ENCODE measurements around the gene DCDC2B.

The DCDC2B gene

DNA sequence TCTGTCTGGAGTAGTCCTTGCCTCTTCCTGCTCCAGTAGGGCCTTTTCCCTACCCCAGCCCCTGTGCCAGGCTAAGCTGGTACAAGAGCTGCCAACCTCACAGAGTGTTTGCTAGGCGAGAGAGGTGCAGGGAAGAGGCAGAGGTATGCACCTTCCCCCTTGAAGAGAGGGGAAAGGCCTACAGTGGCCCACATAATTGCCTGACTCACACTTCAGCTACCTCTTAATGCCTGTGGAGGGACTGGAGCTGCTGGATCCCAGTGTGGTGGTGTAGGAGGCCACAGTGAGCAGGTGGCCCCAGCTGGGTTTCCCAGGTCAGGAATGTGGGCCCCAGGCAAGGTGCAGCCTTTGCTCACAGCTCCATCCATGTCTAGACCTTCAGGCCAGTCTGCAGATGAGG, 11.8 kb upstream of the DCDC2B start:
- no peak for DNase-seq

GRCh38 chr1:32197837-32198236, 11.1 kb upstream of the DCDC2B start:
- no peak for DNase-seq

GRCh38 chr1:32198237-32199042, 10.4 kb upstream of the DCDC2B start:
- no peak for DNase-seq

DNA sequence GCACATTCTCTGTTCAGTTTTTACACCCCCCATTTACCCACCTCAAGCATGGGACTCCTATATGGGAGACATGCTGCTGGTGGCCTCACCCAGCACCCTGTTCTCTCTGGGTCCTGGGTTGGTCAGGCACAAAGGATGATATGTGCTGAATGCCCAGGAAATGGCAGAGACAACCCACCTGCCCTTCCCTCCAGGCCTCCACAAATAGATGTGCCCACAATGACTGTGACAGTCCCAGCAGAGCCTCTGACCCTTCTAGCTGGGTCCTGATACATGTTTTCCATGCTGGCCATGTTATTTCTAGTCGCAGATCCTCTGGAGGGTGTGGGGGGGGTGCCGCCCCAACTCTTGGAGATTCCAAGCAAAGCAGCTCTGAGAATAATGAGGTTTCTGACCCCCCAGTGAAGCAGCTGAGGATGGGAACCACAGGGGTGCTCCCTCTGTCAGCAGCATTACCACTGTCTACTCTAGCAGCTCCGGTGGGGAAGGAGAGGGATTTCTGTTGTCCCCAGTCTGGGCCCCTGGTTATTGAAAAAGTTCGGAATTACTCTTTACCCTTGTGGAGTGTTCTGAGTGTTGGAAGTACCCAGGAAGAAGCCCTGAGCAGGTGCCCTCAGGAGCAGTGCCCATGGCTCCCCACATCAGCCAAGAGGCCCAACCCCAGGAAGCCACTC, 9.7 kb upstream of the DCDC2B start:
- no peak for DNase-seq

DNA sequence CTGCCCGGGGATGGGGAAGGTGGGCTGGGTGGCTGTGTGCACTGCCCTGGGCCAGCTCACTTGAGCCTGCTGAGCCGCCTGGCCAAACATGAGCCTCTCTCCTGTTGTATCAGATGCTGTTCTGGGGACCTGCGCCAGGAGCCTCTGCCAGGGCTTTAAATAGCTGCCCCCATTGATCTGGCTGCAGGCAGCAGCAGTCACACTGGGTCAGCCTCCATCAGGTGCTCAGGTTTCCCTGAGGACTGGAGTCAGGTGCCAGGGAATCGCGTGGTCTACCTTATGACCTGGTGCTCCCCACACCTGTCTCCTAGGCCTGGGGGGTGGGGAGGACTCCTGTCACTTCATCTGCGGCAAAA, 9.2 kb upstream of the DCDC2B start:
- no peak for DNase-seq

- peak; percentile 52 for DNase-seq
These were observed 8.5 kb upstream of the DCDC2B start, which contains the start of gene CCDC28B for GRCh38 chr1:32200226-32201010. Gene CCDC28B (plus strand): TSS chr1:32200595. CDS start chr1:32201936, 1,341 bp downstream.

DNA sequence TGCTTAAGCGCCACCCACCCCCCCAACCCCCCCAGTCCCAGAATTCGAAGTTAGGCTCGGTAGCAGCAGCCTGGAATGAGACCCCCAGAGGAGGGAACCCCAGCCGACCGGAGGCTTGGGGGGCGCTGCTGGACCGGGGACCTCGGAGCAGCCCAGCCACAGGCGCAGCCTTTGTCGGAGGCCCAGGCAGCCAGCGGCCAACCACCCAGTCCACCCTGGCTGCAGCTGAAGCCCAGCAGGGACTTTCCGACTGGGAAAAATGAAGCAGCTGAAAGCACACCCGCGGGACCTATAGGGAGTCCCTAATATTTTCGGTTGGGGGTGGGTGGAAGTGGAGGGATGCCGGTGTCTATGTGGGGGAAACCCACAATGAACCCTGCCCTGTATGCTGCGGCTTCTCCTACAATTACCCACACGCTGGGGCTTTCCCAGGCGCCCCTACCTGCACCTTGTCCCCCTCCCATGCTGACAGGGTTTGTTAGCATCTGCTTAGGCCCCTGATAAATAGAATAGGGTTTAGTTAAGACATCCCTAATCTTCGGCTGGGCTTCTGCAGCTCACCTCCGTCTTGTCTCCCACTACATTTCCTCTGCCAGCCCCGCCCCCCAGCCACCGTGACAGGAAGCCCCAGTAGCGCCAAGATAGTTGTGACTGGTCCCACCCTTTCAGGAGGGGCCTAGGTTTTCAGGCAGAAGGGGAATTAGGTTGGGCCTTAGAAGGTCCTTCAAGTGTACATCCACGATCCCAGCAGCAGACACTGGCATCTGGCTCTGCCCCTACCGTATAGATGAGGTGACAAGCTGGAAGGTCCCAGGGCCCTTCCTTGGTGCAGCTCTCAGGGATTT, 7.7 kb upstream of the DCDC2B start:
- peak; percentile 76 for DNase-seq

DNA sequence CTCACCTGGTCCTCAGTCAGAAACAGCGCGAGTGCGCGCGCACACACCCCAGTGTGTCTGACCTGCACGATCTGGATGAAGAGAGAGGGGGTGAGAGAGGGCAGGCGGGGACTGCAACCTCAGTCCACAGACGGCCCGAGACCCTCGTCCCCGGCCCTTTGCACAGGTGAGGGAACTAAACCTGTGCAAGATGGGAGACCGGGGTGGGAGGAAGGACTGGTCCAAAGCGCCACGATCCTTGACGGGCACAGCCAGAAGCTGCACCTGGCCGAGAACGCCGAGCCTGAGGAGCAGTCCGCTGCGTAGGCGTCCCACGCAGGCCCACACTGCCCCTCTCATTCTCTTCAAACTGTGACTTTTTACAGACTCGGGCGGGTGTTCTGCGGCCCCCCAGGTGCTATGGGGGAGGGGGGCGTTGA, 3.9 kb upstream of the DCDC2B start:
- DNase-seq, result no peak

DNA sequence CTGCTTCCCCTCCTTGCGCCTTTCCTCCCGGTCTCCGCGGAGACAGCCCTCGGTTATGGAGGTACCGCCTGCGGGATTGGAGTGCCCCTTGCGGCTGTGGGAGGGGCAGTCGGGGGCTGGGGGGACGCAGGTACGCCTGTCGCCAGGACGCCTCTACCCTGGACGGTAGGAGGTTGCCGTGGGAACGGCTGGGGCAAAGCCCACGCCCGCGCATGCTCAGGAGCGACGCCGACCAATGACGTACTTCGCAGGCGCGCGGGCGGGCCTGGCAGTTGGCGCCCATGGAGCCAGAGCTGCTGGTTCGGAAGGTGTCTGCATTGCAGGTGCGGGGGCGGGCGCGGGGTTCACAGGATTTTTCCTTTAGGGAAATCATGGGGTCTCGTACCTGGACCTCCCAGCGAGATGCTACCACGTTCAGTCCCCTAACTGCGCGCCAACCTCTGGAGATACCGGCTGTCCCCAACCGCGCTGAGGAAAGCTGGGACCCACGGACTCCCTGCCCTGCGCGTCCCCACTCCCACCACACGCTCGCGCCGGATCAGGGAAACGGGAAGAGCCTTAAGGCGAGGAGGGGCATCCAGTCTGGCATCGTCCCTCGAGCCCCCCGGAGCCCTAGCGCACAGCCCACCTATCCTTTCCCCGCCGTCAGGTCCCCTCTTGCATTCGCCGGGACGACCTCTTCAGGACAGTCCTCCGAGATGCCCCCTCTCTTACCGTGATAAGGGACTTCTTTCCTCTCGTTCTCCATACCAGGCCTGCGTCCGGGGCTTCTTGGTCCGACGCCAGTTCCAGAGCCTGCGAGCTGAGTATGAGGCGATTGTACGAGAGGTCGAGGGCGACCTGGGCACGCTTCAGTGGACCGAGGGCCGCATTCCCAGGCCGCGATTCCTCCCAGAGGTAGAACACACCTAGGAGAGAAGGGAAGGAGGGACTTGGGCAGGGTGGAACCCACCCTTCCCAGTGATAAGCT, 3.2 kb upstream of the DCDC2B start, which contains the start of gene IQCC:
Gene IQCC, plus strand, starts transcription at position 271 of the 970 bp plus-strand sequence. Its CDS starts 11 bp downstream, at position 282.
- peak; percentile 84 for DNase-seq

- no peak for DNase-seq
These were observed 420 bp upstream of the DCDC2B start for GRCh38 chr1:32208469-32208868.

GRCh38 chr1:32215629-32216480, 7.0 kb downstream of the DCDC2B start:
- DNase-seq, result peak; percentile 63

DNA sequence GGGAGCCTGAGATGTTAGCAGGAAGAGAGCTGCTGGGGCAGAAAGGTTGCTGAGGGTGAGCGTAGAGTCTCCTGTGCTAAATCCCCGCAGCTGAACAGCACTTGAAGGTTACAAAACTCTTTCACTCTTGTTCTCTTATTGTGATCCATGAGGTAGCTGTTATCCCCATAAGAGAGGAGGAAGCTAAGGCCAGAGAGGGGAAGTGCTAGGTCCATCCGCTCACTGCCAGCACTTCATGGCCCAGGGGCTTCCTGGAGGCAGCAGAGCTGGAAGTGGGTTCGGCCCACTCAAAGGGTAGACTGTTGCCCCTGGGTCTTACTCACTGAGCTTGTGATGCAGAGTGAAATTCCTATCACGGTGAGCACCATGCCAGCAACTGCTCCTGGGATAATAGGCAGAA, 7.7 kb downstream of the DCDC2B start:
- DNase-seq, result no peak

DNA sequence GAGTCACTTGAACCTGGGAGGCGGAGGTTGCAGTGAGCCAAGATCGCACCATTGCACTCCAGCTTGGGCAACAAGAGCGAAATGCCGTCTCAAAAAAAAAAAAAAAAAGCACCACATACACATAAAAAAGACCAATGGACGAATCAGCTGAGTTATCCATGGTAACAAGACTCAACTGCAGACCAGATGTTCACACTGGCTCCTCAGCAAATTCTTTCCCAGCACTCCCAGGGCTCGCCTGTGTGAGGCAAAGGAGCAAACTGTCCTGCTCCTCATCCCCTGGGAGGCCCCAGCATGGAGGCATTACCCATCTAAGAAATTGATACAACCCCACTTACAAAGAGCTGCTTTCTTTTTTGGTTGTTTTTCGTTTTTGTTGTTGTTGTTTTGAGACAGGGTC, 10.1 kb downstream of the DCDC2B start:
- no peak for DNase-seq

DNA sequence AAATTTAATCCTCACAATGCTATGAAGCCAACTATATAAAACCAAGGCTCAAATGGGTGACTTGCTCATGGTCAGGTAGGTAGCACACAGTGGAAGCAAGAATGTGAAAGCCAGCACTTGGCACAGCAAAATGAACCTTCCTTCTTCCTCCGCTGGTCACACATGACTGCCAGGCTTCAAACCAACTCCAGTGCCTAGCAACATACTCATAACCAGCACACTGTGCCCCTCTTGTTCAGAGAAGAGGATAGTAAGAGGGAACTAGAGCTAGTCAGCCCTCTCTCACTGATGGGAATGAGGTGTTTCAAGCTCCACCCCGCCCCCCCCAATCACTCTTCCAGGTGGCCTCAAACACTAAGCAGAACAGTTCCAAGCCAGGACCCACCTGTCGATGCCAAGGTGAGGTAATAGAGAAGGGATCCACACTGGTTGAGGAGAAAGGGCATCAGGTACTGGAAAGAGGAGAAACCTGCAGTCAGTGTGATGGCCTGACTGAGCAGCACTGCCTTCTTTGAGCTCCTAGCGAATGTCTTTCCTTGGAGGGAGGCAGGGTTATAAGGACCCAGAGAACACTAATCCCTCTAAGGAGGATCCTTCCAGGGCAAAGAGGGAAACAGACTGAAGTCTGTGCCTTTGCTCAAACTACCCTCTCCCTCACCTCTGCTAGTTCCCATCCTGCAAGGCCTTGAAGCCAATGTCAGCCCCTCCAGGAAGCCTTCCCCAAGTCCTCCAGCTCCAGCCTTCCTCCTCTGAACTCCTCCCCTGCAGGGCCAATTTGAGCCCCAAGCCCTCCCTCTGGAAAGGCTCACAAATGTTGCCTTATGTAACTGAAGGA, 12.1 kb downstream of the DCDC2B start:
- DNase-seq, result no peak

- DNase-seq, result no peak
These were observed 12.7 kb downstream of the DCDC2B start for GRCh38 chr1:32221581-32221979.

GRCh38 chr1:32221980-32222755, 13.3 kb downstream of the DCDC2B start, which contains the start of the genes EIF3I and TMEM234:
Gene EIF3I (plus strand): TSS chr1:32222407. CDS start chr1:32222442, 35 bp downstream.
Gene TMEM234 (minus strand): TSS chr1:32222353. CDS start chr1:32222322, 31 bp downstream.
- peak; percentile 93 for DNase-seq

DNA sequence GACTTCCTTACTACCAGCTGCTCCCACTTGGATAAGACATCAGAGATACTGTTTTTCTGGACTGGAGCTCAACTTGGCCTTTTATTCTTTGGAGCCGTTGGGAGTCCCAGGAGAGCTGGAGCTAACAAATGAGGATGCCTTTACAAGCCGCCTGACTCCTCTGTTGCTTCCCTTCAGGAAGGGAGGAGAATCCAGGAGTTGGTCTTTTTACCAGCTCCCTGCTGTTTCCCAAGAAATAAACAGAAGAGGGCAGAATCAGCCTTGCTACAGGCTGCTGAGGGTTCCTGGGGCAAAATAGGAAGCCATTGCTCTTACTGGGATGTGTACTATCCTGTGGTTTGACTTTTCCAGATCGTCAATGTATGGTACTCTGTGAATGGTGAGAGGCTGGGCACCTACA, 14.8 kb downstream of the DCDC2B start:
- no peak for DNase-seq

DNA sequence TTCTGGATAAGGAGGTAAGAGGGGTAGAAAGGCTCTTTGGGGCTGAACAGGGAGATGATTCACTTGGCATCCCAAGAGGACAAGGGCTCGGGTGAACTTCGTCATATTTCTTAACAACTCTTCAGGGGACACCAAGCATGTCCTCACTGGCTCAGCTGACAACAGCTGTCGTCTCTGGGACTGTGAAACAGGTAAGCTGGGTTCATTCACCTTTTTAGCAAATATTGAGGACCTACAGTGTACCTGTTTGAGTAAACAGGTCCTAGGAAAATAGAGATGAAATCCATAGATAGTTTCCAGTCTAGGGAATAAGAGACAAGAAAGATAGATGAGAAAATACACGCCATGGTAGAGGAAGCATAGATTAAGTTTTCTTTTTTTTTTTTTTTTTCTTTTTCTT, 15.4 kb downstream of the DCDC2B start:
- DNase-seq, result no peak
